ENCODE results near the gene CTF1. TPM values are rescaled to one million over a fixed set of nuclear protein-coding genes. Genes with fewer than 3 reads are reported as not detected.

The CTF1 gene
- total RNA-seq, 2 experiments from 2014 or later, result 0.22 to 0.43 TPM

DNA sequence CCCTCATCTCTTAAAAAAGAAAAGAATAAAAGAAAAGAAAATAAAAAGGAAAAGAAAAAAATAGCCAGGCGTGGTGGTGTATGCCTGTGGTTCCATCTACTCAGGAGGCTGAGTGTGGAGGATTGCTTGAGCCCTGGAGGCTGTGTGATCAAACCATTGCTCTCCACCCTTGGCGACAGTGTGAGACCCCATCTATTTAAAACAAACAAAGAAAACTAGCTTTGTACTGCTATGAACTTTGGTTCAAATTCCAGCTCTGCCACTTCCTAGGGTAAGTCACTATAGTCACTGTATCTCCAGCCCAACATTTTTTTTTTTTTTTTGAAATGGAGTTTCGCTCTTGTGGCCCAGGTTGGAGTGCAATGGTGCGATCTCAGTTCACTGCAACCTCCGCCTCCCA is 4.2 kb downstream of the CTF1 start:
- Mint-ChIP-seq H3K9me3 (no peaks in the 10 kb centered on the region), H3K27ac (no peak overlapping the region), H3K4me1 (ENCODE audit: low read depth) (peaks cover 41% of the 10 kb centered on the region), H3K4me3 (no peak overlapping the region), H3K27me3 (no peaks in the 10 kb centered on the region), H3K36me3 (no peaks in the 10 kb centered on the region)
- CTCF ChIA-PET, result interaction anchor here (1.1 to 4.8 kb wide), 8 partner anchors 8 to 98 kb away, joined by 3 to 164 read pairs (median 22); partner anchors contain the start of gene BCL7C
- no peak for DNase-seq
- POLR2A ChIA-PET, result interaction anchor here (1.4 to 2.7 kb wide), 3 partner anchors 25 to 96 kb away, joined by 3 to 14 read pairs (median 5); no protein-coding TSS in a partner anchor
- intact Hi-C loops (cut with micrococcal nuclease), result no loop called here

DNA sequence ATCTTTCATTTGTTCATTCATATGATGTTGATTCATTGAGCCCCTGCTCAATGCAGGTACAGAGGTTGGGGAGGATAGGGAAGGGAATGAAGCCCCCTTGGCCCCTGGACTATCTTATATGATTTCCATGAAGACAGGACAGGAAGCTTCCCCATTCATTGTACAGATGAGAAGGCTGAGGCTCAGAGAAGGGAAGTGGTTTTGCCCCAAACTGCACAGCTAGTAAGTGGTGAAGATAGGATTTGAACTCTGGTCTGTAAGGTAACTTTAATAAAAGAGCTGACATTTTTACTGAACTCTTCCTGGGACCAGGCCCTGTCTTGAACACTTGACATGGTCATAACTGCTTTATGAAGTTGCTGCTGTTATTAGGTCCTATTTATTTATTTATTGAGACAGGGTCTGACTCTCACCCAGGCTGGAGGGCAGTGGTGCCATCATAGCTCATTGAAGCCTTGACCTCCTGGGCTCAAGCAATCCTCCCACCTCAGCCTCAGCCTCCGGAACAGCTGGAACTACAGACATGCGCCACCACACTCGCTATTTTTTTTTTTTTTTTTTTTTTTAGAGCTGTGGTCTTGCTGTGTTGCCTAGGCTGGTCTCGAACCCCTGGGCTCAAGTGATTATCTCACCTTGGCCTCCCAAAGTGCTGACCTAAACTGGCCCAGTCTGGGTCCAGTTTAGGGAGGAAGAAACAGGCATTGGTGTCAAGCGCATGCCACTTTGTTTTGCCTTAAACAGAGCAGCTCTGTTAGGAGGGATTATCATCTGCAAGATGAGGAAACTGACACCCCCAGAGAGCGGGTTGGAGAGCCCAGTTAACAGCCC is 5.0 kb downstream of the CTF1 start:
- intact Hi-C loops (cut with micrococcal nuclease), result loop anchor here (1.0 to 2.0 kb wide), 3 partner anchors 21 to 57 kb away; no protein-coding TSS in a partner anchor
- H3K36me3 Mint-ChIP-seq, result no peaks in the 10 kb centered on the region
- CTCF ChIA-PET, result interaction anchor here (0.6 to 4.8 kb wide), 32 partner anchors 9 to 240 kb away, joined by 3 to 164 read pairs (median 4); partner anchors contain the start of gene BCL7C
- peaks cover 34% of the 10 kb centered on the region for H3K4me1 Mint-ChIP-seq (ENCODE audit: low read depth)
- H3K27ac Mint-ChIP-seq, result peak overlapping the region; percentile 38
- H3K4me3 Mint-ChIP-seq, result peak overlapping the region; percentile 65
- POLR2A ChIA-PET, result interaction anchor here (0.6 to 2.7 kb wide), 9 partner anchors 9 to 126 kb away, joined by 3 to 14 read pairs (median 5); no protein-coding TSS in a partner anchor
- no peaks in the 10 kb centered on the region for H3K9me3 Mint-ChIP-seq
- no peak for DNase-seq
- no peaks in the 10 kb centered on the region for H3K27me3 Mint-ChIP-seq

DNA sequence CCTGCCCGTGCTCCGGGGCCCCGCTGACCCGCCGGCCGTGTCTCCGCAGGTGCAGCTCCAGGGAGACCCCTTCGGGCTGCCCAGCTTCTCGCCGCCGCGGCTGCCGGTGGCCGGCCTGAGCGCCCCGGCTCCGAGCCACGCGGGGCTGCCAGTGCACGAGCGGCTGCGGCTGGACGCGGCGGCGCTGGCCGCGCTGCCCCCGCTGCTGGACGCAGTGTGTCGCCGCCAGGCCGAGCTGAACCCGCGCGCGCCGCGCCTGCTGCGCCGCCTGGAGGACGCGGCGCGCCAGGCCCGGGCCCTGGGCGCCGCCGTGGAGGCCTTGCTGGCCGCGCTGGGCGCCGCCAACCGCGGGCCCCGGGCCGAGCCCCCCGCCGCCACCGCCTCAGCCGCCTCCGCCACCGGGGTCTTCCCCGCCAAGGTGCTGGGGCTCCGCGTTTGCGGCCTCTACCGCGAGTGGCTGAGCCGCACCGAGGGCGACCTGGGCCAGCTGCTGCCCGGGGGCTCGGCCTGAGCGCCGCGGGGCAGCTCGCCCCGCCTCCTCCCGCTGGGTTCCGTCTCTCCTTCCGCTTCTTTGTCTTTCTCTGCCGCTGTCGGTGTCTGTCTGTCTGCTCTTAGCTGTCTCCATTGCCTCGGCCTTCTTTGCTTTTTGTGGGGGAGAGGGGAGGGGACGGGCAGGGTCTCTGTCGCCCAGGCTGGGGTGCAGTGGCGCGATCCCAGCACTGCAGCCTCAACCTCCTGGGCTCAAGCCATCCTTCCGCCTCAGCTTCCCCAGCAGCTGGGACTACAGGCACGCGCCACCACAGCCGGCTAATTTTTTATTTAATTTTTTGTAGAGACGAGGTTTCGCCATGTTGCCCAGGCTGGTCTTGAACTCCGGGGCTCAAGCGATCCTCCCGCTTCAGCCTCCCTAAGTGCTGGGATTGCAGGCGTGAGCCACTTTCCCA is 5.9 kb downstream of the CTF1 start:
- H3K27ac Mint-ChIP-seq, result peak overlapping the region; percentile 95
- H3K27me3 Mint-ChIP-seq, result no peaks in the 10 kb centered on the region
- H3K4me3 Mint-ChIP-seq, result peak overlapping the region; percentile 93
- DNase-seq, result peak; percentile 69
- ChIA-PET POLR2A (interaction anchor here (0.5 to 2.7 kb wide), 11 partner anchors 10 to 976 kb away, joined by 3 to 14 read pairs (median 3); partner anchors contain the start of gene KCTD13), CTCF (interaction anchor here (0.6 to 4.8 kb wide), 36 partner anchors 10 to 240 kb away, joined by 3 to 164 read pairs (median 4); partner anchors contain the start of genes BCL7C and PHKG2)
- H3K4me1 Mint-ChIP-seq (ENCODE audit: low read depth), result peaks cover 27% of the 10 kb centered on the region
- H3K36me3 Mint-ChIP-seq, result no peaks in the 10 kb centered on the region
- no peaks in the 10 kb centered on the region for H3K9me3 Mint-ChIP-seq
- intact Hi-C loops (cut with micrococcal nuclease), result loop anchor here (1.0 to 2.0 kb wide), 3 partner anchors 20 to 58 kb away; no protein-coding TSS in a partner anchor

DNA sequence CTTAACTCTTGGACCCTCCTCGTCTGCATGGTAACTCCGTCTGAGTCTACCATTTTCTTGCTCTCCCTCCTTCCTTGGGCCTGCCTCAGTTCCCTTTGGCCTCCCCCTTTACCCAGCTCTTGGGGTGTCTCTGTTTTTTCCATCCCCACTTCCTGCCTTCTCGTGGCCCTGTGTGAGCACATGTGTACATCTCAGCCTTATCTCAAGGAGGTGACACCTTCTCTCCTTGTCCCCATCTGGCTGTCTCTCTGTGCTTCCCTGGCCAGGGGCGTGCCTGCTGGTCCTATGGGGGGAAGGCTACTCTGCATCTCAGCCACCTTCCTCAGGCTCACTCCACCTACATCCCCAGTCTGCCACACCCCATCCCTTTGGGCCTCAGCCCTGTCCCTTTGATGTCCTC is 6.6 kb downstream of the CTF1 start:
- Mint-ChIP-seq H3K27ac (peak overlapping the region; percentile 95), H3K36me3 (no peaks in the 10 kb centered on the region), H3K27me3 (no peaks in the 10 kb centered on the region), H3K4me1 (ENCODE audit: low read depth) (peaks cover 32% of the 10 kb centered on the region), H3K9me3 (no peaks in the 10 kb centered on the region), H3K4me3 (peak overlapping the region; percentile 93)
- intact Hi-C loops (cut with micrococcal nuclease), result loop anchor here (2.0 kb wide), 2 partner anchors 28 to 58 kb away; no protein-coding TSS in a partner anchor
- ChIA-PET POLR2A (interaction anchor here (1.7 kb wide), 2 partner anchors 58 to 61 kb away, joined by 5 to 9 read pairs; no protein-coding TSS in a partner anchor), CTCF (interaction anchor here (0.7 to 4.8 kb wide), 20 partner anchors 11 to 155 kb away, joined by 3 to 164 read pairs (median 5); partner anchors contain the start of genes BCL7C and PHKG2)
- DNase-seq, result peak; percentile 40

DNA sequence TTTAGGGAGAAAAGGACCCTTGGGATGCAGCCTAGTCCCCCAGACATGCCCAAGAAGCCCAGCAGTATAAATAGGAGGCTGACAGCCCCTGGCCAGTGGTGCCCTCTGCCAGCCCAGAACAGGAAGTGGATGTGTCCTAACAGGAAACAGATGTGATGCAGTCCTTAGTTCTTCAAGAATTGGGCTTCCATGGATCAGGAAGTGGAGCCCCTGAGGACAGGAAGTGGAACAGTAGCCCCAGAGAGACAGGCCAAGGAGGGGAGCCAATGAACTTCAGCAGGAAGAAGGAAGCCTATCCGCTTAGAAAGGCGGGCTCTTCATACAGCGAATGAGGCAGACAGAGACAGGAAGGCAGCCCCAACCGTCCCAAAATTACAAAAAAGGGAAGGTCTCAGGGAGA is 7.2 kb downstream of the CTF1 start:
- ChIA-PET POLR2A (no interaction called here), CTCF (interaction anchor here (1.6 to 4.8 kb wide), 6 partner anchors 11 to 98 kb away, joined by 4 to 164 read pairs (median 8); partner anchors contain the start of gene BCL7C)
- intact Hi-C loops (cut with micrococcal nuclease), result loop anchor here (2.0 kb wide), 2 partner anchors 29 to 59 kb away; no protein-coding TSS in a partner anchor
- peak overlapping the region; percentile 95 for H3K27ac Mint-ChIP-seq
- H3K27me3 Mint-ChIP-seq, result no peaks in the 10 kb centered on the region
- H3K4me3 Mint-ChIP-seq, result no peak overlapping the region
- no peak for DNase-seq
- H3K4me1 Mint-ChIP-seq (ENCODE audit: low read depth), result peaks cover 32% of the 10 kb centered on the region
- no peaks in the 10 kb centered on the region for H3K36me3 Mint-ChIP-seq
- H3K9me3 Mint-ChIP-seq, result no peaks in the 10 kb centered on the region

DNA sequence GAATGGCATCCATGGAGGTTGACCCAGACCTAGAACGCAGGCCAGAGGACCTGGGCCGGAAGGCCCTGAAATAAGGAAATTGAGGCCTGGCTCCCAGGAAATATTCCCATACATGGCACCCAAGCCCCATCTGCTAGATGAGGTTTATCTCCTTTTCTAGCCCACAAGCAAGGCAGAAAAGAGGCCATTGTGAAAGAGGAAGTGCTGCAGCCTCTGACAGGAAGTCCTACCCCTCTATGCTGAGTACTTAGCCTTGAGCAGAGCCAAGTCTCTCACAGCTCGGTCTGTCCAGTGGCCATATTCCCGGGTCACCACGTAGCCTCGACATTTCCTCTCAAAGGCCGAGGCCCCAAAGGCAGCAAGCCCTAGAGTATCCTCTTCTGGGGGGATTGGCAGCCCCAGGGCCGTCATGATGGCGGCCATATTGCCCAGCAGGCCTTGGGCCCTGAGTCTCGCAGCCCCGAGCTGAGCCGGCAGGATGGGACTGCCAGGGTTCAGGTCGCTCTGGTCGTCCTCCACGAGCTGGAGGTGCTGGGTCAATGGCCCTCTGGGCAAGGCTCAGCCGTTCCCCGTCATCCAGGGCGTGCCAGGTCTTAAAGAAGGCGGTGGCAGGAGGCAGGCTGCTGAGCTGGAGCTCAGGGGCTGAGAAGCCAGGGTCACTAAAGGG is 7.8 kb downstream of the CTF1 start:
- peaks cover 32% of the 10 kb centered on the region for H3K4me1 Mint-ChIP-seq (ENCODE audit: low read depth)
- POLR2A ChIA-PET, result no interaction called here
- H3K27ac Mint-ChIP-seq, result peak overlapping the region; percentile 95
- intact Hi-C loops (cut with micrococcal nuclease), result no loop called here
- no peak overlapping the region for H3K4me3 Mint-ChIP-seq
- H3K9me3 Mint-ChIP-seq, result no peaks in the 10 kb centered on the region
- CTCF ChIA-PET, result interaction anchor here (2.1 kb wide), 1 partner anchor 59 kb away, joined by 11 read pairs; no protein-coding TSS in a partner anchor
- no peaks in the 10 kb centered on the region for H3K36me3 Mint-ChIP-seq
- no peaks in the 10 kb centered on the region for H3K27me3 Mint-ChIP-seq
- DNase-seq, result no peak

DNA sequence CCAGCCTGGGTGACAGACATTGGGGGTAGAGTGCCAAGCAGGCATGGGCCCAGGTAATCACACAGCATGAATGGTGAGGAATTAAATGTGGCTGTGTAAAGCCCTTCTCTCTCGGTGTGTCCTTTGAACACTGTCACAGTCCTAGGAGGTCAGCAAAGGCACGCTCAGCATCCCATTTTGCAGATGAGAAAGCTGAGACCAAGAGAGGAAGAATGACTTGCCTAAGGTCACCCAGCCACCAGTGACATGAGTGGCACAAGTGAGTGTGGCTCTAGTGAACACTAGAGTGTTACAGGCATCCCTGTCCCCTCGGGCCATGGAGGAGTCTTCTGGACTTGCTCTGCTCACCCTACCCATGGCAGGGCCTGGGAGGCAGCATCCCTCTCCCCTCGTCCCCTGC is 10.7 kb downstream of the CTF1 start:
- ChIA-PET CTCF (interaction anchor here (1.3 to 2.6 kb wide), 2 partner anchors 47 to 62 kb away, joined by 5 to 12 read pairs; no protein-coding TSS in a partner anchor), POLR2A (no interaction called here)
- H3K4me1 Mint-ChIP-seq (ENCODE audit: low read depth), result peaks cover 21% of the 10 kb centered on the region
- no peak for DNase-seq
- H3K4me3 Mint-ChIP-seq, result no peak overlapping the region
- H3K27ac Mint-ChIP-seq, result no peak overlapping the region
- no peaks in the 10 kb centered on the region for H3K9me3 Mint-ChIP-seq
- no peaks in the 10 kb centered on the region for H3K36me3 Mint-ChIP-seq
- intact Hi-C loops (cut with micrococcal nuclease), result no loop called here
- H3K27me3 Mint-ChIP-seq, result no peaks in the 10 kb centered on the region

DNA sequence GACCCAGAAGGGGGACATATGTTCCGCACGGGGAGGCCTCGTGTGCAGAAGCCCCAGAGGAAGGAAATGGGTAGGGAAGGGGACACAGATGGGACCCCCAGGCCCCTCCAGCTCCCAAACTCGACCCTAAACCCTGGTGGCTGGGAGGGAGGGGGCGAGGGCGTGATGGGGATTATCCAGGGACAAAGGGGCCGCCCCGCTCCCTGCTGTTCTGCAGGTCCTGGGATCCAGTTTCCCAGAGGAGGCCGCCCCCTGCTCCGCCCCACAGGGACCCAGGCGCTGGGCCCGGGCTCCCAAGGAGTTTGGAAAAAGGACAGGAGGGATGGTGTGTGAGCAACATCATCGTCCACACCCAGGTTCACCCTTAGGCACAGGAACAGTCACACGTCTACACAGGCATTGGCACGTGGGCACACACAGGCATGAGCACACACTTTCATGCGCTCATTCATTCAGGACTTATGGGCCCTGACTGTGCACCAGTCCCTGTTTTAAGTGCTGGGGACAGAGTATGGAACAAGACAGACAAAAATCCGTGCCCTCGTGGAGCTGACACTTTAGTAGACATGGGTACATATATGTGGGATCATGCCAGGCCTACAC is 14.1 kb downstream of the CTF1 start:
- DNase-seq, result no peak
- Mint-ChIP-seq H3K9me3 (no peaks in the 10 kb centered on the region), H3K4me3 (no peak overlapping the region), H3K36me3 (no peaks in the 10 kb centered on the region), H3K27ac (no peak overlapping the region), H3K4me1 (ENCODE audit: low read depth) (peaks cover 8% of the 10 kb centered on the region), H3K27me3 (no peaks in the 10 kb centered on the region)
- ChIA-PET CTCF (interaction anchor here (0.9 to 1.9 kb wide), 2 partner anchors 31 to 65 kb away, joined by 3 to 5 read pairs; no protein-coding TSS in a partner anchor), POLR2A (no interaction called here)
- intact Hi-C loops (cut with micrococcal nuclease), result no loop called here

DNA sequence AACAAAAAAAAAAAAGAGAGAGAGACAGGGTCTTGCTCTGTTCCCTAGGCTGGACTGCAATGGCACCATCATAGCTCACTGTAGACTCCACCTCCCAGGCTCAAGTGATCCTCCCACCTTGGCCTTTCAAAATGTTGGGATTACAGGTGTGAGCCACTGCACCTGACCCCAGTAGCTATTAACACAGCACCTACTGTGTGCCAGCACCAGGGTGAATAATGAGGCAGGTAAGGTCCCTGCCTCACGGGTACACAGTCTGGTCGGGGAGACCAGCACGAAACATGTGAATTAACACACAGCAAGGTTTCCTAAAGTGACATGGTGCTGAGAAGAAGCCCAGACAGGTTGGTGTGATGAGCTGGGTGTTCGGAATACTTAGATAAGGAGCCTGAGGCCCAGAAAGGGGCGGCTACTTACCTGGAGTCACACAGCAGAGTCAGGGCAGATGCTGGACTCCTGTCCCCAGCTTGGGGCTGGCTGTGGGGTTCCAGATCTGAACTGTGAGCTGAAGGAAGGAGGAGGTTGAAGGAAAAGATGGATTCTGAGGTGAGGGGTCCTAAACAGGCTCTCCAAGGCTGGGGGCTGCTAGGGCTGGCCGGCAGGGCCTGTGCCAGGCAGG is 16.5 kb downstream of the CTF1 start:
- no peaks in the 10 kb centered on the region for H3K36me3 Mint-ChIP-seq
- H3K27ac Mint-ChIP-seq, result no peak overlapping the region
- intact Hi-C loops (cut with micrococcal nuclease), result no loop called here
- H3K27me3 Mint-ChIP-seq, result no peaks in the 10 kb centered on the region
- H3K9me3 Mint-ChIP-seq, result no peaks in the 10 kb centered on the region
- no peak overlapping the region for H3K4me3 Mint-ChIP-seq
- POLR2A ChIA-PET, result no interaction called here
- no peak for DNase-seq
- CTCF ChIA-PET, result interaction anchor here (2.1 to 3.3 kb wide), 2 partner anchors 11 to 68 kb away, joined by 7 to 16 read pairs; no protein-coding TSS in a partner anchor
- peaks cover 1% of the 10 kb centered on the region for H3K4me1 Mint-ChIP-seq (ENCODE audit: low read depth)

DNA sequence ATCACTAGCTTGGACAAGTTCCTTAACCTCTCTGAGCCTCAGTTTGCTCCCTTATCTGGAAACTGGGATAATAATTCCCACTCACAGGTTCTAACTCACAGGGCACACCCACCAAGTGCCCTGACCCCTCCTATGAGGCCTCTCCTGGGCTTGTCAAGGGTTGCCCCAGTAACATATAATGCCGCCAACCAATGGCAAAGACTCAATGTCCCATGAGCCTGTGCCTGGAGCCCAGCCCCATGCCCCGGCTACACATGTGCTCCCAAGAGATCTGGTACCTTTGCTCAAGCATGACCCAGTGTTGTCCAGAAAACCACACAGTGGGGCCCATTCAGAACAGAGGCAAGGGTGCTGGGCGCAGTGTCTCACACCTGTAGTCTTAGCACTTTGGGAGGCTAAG is 18.4 kb downstream of the CTF1 start:
- H3K4me1 Mint-ChIP-seq (ENCODE audit: low read depth), result no peaks in the 10 kb centered on the region
- CTCF ChIA-PET, result interaction anchor here (0.6 to 3.3 kb wide), 3 partner anchors 13 to 70 kb away, joined by 4 to 16 read pairs (median 6); no protein-coding TSS in a partner anchor
- POLR2A ChIA-PET, result no interaction called here
- no peak overlapping the region for H3K27ac Mint-ChIP-seq
- no peaks in the 10 kb centered on the region for H3K9me3 Mint-ChIP-seq
- intact Hi-C loops (cut with micrococcal nuclease), result no loop called here
- no peak overlapping the region for H3K4me3 Mint-ChIP-seq
- DNase-seq, result no peak
- no peaks in the 10 kb centered on the region for H3K36me3 Mint-ChIP-seq
- no peaks in the 10 kb centered on the region for H3K27me3 Mint-ChIP-seq

All from activated CD4-positive, alpha-beta memory T cell treated with anti-CD3 and anti-CD28 coated beads for 36 hours (primary cell).